Jurkat, Clone E6-1 (cell line): ENCODE data around the gene BPTF.
"Not testable (repeated sequence)": the region's sequence is repeated elsewhere in the genome, so short reads cannot be mapped to it uniquely, and the experiment has no call there.

Experiments used
- DNase-seq: peaks from one replicate; pipeline ENCODE4 v3.0.0-alpha.2; 2011; ENCODE audit warnings: low read depth, low spot score
- H3K4me3 ChIP-seq: 2 replicates; pipeline ENCODE4 v1.5.1; 2011; ENCODE audit warnings: mild to moderate bottlenecking, low read length, control low read depth, moderate library complexity

Gene BPTF

GRCh38 chr17:67867591-67867990, 42.3 kb downstream of the BPTF start:
- no peak overlapping the region for H3K4me3 ChIP-seq
- DNase-seq, result peak; percentile 83

- no peak overlapping the region for H3K4me3 ChIP-seq
- DNase-seq, result no peak
Measured at GRCh38 chr17:67868176-67868575, 42.9 kb downstream of the BPTF start.

GRCh38 chr17:67879662-67880061, 54.4 kb downstream of the BPTF start:
- H3K4me3 ChIP-seq, result no peak overlapping the region
- no peak for DNase-seq

- H3K4me3 ChIP-seq, result no peak overlapping the region
- DNase-seq, result no peak
Measured at GRCh38 chr17:67881083-67881482, 55.8 kb downstream of the BPTF start.

- no peak for DNase-seq
- no peak overlapping the region for H3K4me3 ChIP-seq
Measured at GRCh38 chr17:67884741-67885140, 59.4 kb downstream of the BPTF start.

GRCh38 chr17:67891481-67892119, 66.3 kb downstream of the BPTF start:
- no peak for DNase-seq
- no peak overlapping the region for H3K4me3 ChIP-seq

- H3K4me3 ChIP-seq, result no peak overlapping the region
- no peak for DNase-seq
Measured at GRCh38 chr17:67902511-67903231, 77.4 kb downstream of the BPTF start.

GRCh38 chr17:67905298-67905697, 80.0 kb downstream of the BPTF start:
- DNase-seq, H3K4me3 ChIP-seq: not testable (repeated sequence)

- DNase-seq, H3K4me3 ChIP-seq: not testable (repeated sequence)
Measured at GRCh38 chr17:67910117-67910803, 85.0 kb downstream of the BPTF start.

GRCh38 chr17:67911059-67911782, 85.9 kb downstream of the BPTF start:
- DNase-seq, result no peak

GRCh38 chr17:67912088-67912487, 86.8 kb downstream of the BPTF start:
- no peak for DNase-seq
- no peak overlapping the region for H3K4me3 ChIP-seq

More at GRCh38 chr17:67911059-67911782, 85.9 kb downstream of the BPTF start:
- no peak overlapping the region for H3K4me3 ChIP-seq

GRCh38 chr17:67912656-67913055, 87.4 kb downstream of the BPTF start:
- no peak for DNase-seq
- H3K4me3 ChIP-seq, result no peak overlapping the region

GRCh38 chr17:67920212-67920611, 94.9 kb downstream of the BPTF start:
- no peak overlapping the region for H3K4me3 ChIP-seq
- DNase-seq, result no peak

GRCh38 chr17:67922503-67922902, 97.2 kb downstream of the BPTF start:
- DNase-seq, result no peak
- no peak overlapping the region for H3K4me3 ChIP-seq

GRCh38 chr17:67928842-67929241, 103.5 kb downstream of the BPTF start:
- not testable (repeated sequence) for DNase-seq, H3K4me3 ChIP-seq

- DNase-seq, result no peak
- no peak overlapping the region for H3K4me3 ChIP-seq
Measured at GRCh38 chr17:67931227-67931626, 105.9 kb downstream of the BPTF start.

GRCh38 chr17:67942810-67943209, 117.5 kb downstream of the BPTF start:
- DNase-seq, result no peak
- H3K4me3 ChIP-seq, result no peak overlapping the region

GRCh38 chr17:67944035-67944434, 118.7 kb downstream of the BPTF start:
- no peak for DNase-seq
- no peak overlapping the region for H3K4me3 ChIP-seq

GRCh38 chr17:67946513-67946912, 121.2 kb downstream of the BPTF start:
- H3K4me3 ChIP-seq, result no peak overlapping the region
- no peak for DNase-seq
